A673 (cell line): Measurements from ENCODE around the gene SLN. TPM values are rescaled to one million over a fixed set of nuclear protein-coding genes. Genes with fewer than 3 reads are reported as not detected.

Source experiments
- BruUV-seq: library from RNA; stranded (reverse); fragments of 400-500 nt; replicated peaks from 2 replicates; lab custom pipeline; 2021; lab: Mats Ljungman, UMichigan
- CTCF ChIA-PET: fragments of 300-600 bp; sonication (Branson Sonifier 250); formaldehyde crosslinking; loops from one replicate; lab custom pipeline; 2022; ENCODE audit warnings: antibody characterized with exemption; lab: Charles Lee
- POLR2A ChIA-PET: fragments of 300-600 bp; sonication (Branson Sonifier 250); formaldehyde crosslinking; loops from one replicate; lab custom pipeline; 2022; ENCODE audit warnings: antibody characterized with exemption; ENCODE audit not compliant: low non-redundant PET; lab: Charles Lee
- DNase-seq: peaks from one replicate; pipeline ENCODE4 v3.0.0-alpha.2; 2015; ENCODE audit warnings: low spot score
- H3K27ac ChIP-seq: fragments of 200-600 bp; sonication (generic); 2 replicates; pipeline ENCODE4 v1.5.1; 2016; ENCODE audit warnings: mixed run types, low read depth, mild to moderate bottlenecking, mixed read lengths, antibody characterized with exemption, low read length; ENCODE audit not compliant: poor library complexity, severe bottlenecking
- H3K27me3 ChIP-seq: fragments of 200-600 bp; sonication (generic); replicated peaks from 2 replicates; pipeline ENCODE4 v1.6.1; 2017; ENCODE audit warnings: mixed run types, low read depth, mild to moderate bottlenecking, mixed read lengths, antibody characterized with exemption, low read length; ENCODE audit not compliant: insufficient read depth, poor library complexity
- H3K36me3 ChIP-seq: fragments of 200-600 bp; sonication (generic); 2 replicates; pipeline ENCODE4 v1.6.1; 2016; ENCODE audit warnings: mixed run types, mild to moderate bottlenecking, mixed read lengths, antibody characterized with exemption, low read length; ENCODE audit not compliant: insufficient read depth, poor library complexity, severe bottlenecking
- H3K4me1 ChIP-seq: fragments of 200-600 bp; sonication (generic); 2 replicates; pipeline ENCODE4 v1.6.1; 2017; ENCODE audit warnings: mixed run types, mild to moderate bottlenecking, mixed read lengths, antibody characterized with exemption, low read length; ENCODE audit not compliant: insufficient read depth, poor library complexity, severe bottlenecking
- H3K4me3 ChIP-seq: fragments of 200-600 bp; sonication (generic); 2 replicates; pipeline ENCODE4 v1.5.1; 2016; ENCODE audit warnings: low read depth, mixed run types, mild to moderate bottlenecking, mixed read lengths, low read length; ENCODE audit not compliant: poor library complexity, severe bottlenecking
- H3K9me3 ChIP-seq: fragments of 200-600 bp; sonication (generic); 2 replicates; pipeline ENCODE4 v1.6.1; 2016; ENCODE audit warnings: mixed run types, low read depth, mild to moderate bottlenecking, mixed read lengths, antibody characterized with exemption, low read length; ENCODE audit not compliant: poor library complexity, severe bottlenecking
- CTCF ChIP-seq: fragments of 300-800, 200-600 bp; sonication (generic); conservative IDR thresholded peaks from 2 replicates; pipeline ENCODE4 v1.5.1; 2017; ENCODE audit warnings: low read depth, mild to moderate bottlenecking, antibody characterized with exemption, low read length, moderate library complexity, mixed read lengths
- EZH2 ChIP-seq: fragments of 200-600 bp; sonication (generic); IDR thresholded peaks from 2 replicates; pipeline ENCODE4 v1.6.1; 2017; ENCODE audit warnings: borderline replicate concordance, low read depth, mild to moderate bottlenecking, mixed read lengths, antibody characterized with exemption, low read length; ENCODE audit not compliant: poor library complexity, severe bottlenecking
- intact Hi-C: fragments of 100-400 bp; cut with micrococcal nuclease; formaldehyde crosslinking; loops from one replicate; pipeline ENCODE4 v1.10.0; 2022; ENCODE audit not compliant: unreplicated experiment
- total RNA-seq: library from RNA; stranded (reverse); gene quantifications from 2 replicates; pipeline ENCODE4 v1.2.3, GENCODE V29; 2021

Gene SLN
- total RNA-seq, 1 experiment from 2014 or later: 0.58 TPM

GRCh38 chr11:107682572-107682971, 29.3 kb downstream of the SLN start:
- Histone ChIP-seq H3K4me1 (no peaks in the 10 kb centered on the region), H3K9me3 (no peaks in the 10 kb centered on the region), H3K27me3 (peaks cover 2% of the 10 kb centered on the region), H3K4me3 (no peak overlapping the region), H3K27ac (no peak overlapping the region), H3K36me3 (no peaks in the 10 kb centered on the region)
- no peak for DNase-seq
- intact Hi-C loops: no loop called here
- BruUV-seq: no TSS peak
- ChIA-PET POLR2A (no interaction called here), CTCF (no interaction called here)
- TF ChIP-seq EZH2: no peak
- TF ChIP-seq CTCF: no peak

- POLR2A ChIA-PET: no interaction called here
- CTCF ChIA-PET: no interaction called here
These were observed 29.7 kb downstream of the SLN start for GRCh38 chr11:107682171-107682570.

DNA sequence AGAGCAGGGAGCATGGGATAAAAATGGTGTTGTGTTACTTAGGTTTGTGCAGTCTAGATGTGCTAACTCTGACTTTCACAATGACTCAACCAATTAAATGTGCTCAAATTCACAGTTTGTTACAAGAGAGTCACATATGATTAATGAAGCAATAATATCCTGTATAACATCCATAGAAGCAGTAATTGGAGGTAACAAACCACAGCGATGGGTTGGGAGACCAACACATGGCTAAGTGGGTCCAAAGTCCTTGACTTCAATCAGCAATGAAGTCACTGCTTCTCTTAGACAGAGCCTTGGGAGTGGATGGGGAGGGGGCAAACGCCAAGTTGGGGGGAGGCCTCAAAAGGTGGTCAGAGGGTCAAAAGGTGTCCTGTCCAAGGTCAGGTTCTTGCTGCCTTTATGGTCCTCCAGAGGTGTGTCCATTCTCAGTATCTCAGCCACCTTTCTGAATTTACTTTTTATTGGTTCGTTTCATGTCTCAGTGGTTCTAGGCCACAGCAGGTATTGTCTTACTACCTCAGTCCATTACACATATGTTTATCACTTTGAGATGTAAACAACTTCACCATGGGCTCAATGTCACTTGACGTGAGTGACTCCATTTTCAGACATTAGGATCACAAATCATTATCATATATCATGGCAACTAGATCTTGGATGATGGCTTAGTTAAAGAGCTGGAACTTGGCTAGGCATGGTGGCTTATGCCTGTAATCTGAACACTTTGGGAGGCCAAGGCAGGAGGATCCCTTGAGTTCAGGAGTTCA, 32.4 kb downstream of the SLN start:
- ChIA-PET POLR2A (interaction anchor here (0.7 kb wide), 1 partner anchor 27 kb away, joined by 4 read pairs; no protein-coding TSS in a partner anchor), CTCF (interaction anchor here (0.6 kb wide), 1 partner anchor 117 kb away, joined by 3 read pairs; no protein-coding TSS in a partner anchor)
- Histone ChIP-seq H3K27ac (no peak overlapping the region), H3K36me3 (no peaks in the 10 kb centered on the region), H3K9me3 (no peaks in the 10 kb centered on the region), H3K4me3 (no peak overlapping the region), H3K27me3 (peaks cover 2% of the 10 kb centered on the region), H3K4me1 (no peaks in the 10 kb centered on the region)
- intact Hi-C loops: no loop called here
- TF ChIP-seq EZH2: no peak
- TF ChIP-seq CTCF: no peak
- BruUV-seq: no TSS peak
- no peak for DNase-seq

More at GRCh38 chr11:107682171-107682570, 29.7 kb downstream of the SLN start:
- no TSS peak for BruUV-seq
- Histone ChIP-seq H3K4me1 (no peaks in the 10 kb centered on the region), H3K4me3 (no peak overlapping the region), H3K36me3 (no peaks in the 10 kb centered on the region), H3K9me3 (no peaks in the 10 kb centered on the region), H3K27me3 (peaks cover 2% of the 10 kb centered on the region), H3K27ac (no peak overlapping the region)
- DNase-seq: no peak
- no peak for TF ChIP-seq CTCF
- TF ChIP-seq EZH2: no peak
- intact Hi-C loops: no loop called here
